SK-N-SH (cell line): ENCODE measurements around the gene LPP. TPM values are rescaled to one million over a fixed set of nuclear protein-coding genes. Genes with fewer than 3 reads are reported as not detected.

Experiments used
- CTCF ChIA-PET: fragments of 300-600, 350-600 bp; formaldehyde crosslinking; extraction: SDS; loops from one replicate; lab custom pipeline; 2021; lab: Yijun Ruan, JAX
- POLR2A ChIA-PET: fragments of 350-600 bp; sonication (Branson Sonifier 250); formaldehyde crosslinking; extraction: SDS; loops from one replicate; lab custom pipeline; 2020; ENCODE audit warnings: antibody characterized with exemption, inconsistent platforms; lab: Yijun Ruan, JAX
- DNase-seq: peaks from one replicate; pipeline ENCODE4 v3.0.0; 2012
- H2AFZ ChIP-seq: fragments of 200-600 bp; sonication (generic); 2 replicates; pipeline ENCODE4 v1.8.1; 2016; ENCODE audit warnings: antibody characterized with exemption, mild to moderate bottlenecking, low read depth
- H3F3A ChIP-seq: fragments of 200-600 bp; sonication (generic); replicated peaks from 2 replicates; pipeline ENCODE3; 2016; ENCODE audit warnings: antibody characterized with exemption, mild to moderate bottlenecking; ENCODE audit not compliant: insufficient read depth
- H3K27ac ChIP-seq, 2 experiments: fragments of 200-500 bp in 1 of 2; fragments of 200-600 bp in 1 of 2; sonication (Bioruptor generic) in 1 of 2; sonication (generic), shearing (Covaris generic) in 1 of 2; 2 replicates each; pipeline versions ENCODE4 v1.5.1 to v1.6.1; 2014 to 2016; ENCODE audit warnings: low read depth in 2 of 2, inconsistent platforms in 1 of 2, low read length in 1 of 2, mild to moderate bottlenecking in 1 of 2, mixed read lengths in 1 of 2
- H3K27me3 ChIP-seq: fragments of 200-600 bp; sonication (generic), shearing (Covaris generic); 2 replicates; pipeline ENCODE4 v1.6.1; 2016; ENCODE audit warnings: mixed run types; ENCODE audit not compliant: insufficient read depth
- H3K36me3 ChIP-seq, 2 experiments: fragments of 200-500 bp in 1 of 2; fragments of 200-600 bp in 1 of 2; sonication (Bioruptor generic) in 1 of 2; sonication (generic) in 1 of 2; replicated peaks in 1 of 2; 2 replicates each; pipeline versions ENCODE3 to v1.5.1; 2014 to 2016; ENCODE audit warnings: low read length in 1 of 2, mild to moderate bottlenecking in 1 of 2; ENCODE audit not compliant: insufficient read depth in 2 of 2, control insufficient read depth in 1 of 2
- H3K4me1 ChIP-seq, 2 experiments: fragments of 200-500 bp in 1 of 2; fragments of 200-600 bp in 1 of 2; sonication (Bioruptor generic) in 1 of 2; sonication (generic), shearing (Covaris generic) in 1 of 2; 2 replicates each; pipeline versions ENCODE4 v1.5.1 to v1.6.1; 2014 to 2016; ENCODE audit warnings: low read depth in 1 of 2, low read length in 1 of 2, mixed run types in 1 of 2; ENCODE audit not compliant: insufficient read depth in 2 of 2, control insufficient read depth in 1 of 2
- H3K4me2 ChIP-seq: fragments of 200-600 bp; sonication (generic), shearing (Covaris generic); 2 replicates; pipeline ENCODE4 v1.6.1; 2017; ENCODE audit warnings: mixed run types
- H3K4me3 ChIP-seq, 2 experiments: fragments of 200-500 bp in 1 of 2; fragments of 200-600 bp in 1 of 2; sonication (Bioruptor generic) in 1 of 2; sonication (generic), shearing (Covaris generic) in 1 of 2; 2 replicates each; pipeline versions ENCODE4 v1.5.1 to v1.8.1; 2014 to 2016; ENCODE audit warnings: low read depth in 2 of 2, inconsistent platforms in 1 of 2, low read length in 1 of 2, mild to moderate bottlenecking in 1 of 2, mixed read lengths in 1 of 2, moderate library complexity in 1 of 2
- H3K79me2 ChIP-seq: fragments of 200-600 bp; sonication (generic); 2 replicates; pipeline ENCODE4 v1.8.1; 2017; ENCODE audit warnings: mild to moderate bottlenecking; ENCODE audit not compliant: insufficient read depth
- H3K9ac ChIP-seq: fragments of 200-600 bp; sonication (generic); 2 replicates; pipeline ENCODE4 v1.6.1; 2017; ENCODE audit warnings: mixed run types
- H3K9me2 ChIP-seq: fragments of 200-600 bp; sonication (generic); 2 replicates; pipeline ENCODE4 v1.6.1; 2017; ENCODE audit warnings: mixed run types
- H3K9me3 ChIP-seq: fragments of 200-600 bp; sonication (generic); 2 replicates; pipeline ENCODE4 v1.6.1; 2017; ENCODE audit warnings: mixed run types, mild to moderate bottlenecking, moderate library complexity
- H4K20me1 ChIP-seq: fragments of 200-600 bp; sonication (generic); 2 replicates; pipeline ENCODE4 v1.6.1; 2017; ENCODE audit warnings: mild to moderate bottlenecking, mixed run types; ENCODE audit not compliant: insufficient read depth
- CHD2 ChIP-seq: fragments of 150-350 bp; IDR thresholded peaks from 2 replicates; pipeline ENCODE4 v1.6.1; 2018; ENCODE audit warnings: low read length; ENCODE audit not compliant: partially characterized antibody
- CTCF ChIP-seq: fragments of 200-600 bp; sonication (generic); IDR thresholded peaks from 2 replicates; pipeline ENCODE4 v1.6.1; 2017; ENCODE audit warnings: antibody characterized with exemption, mild to moderate bottlenecking, moderate library complexity
- ELF1 ChIP-seq: IDR thresholded peaks from 2 replicates; pipeline ENCODE4 v1.4.0; 2012
- EZH2phosphoT487 ChIP-seq: fragments of 200-600 bp; sonication (generic); IDR thresholded peaks from 2 replicates; pipeline ENCODE4 v1.6.1; 2017; ENCODE audit warnings: low read depth, mixed run types, mild to moderate bottlenecking, antibody characterized with exemption, moderate library complexity, borderline replicate concordance
- FOSL2 ChIP-seq: IDR thresholded peaks from 2 replicates; pipeline ENCODE4 v1.4.0; 2012; ENCODE audit warnings: low read depth, mild to moderate bottlenecking, moderate library complexity, borderline replicate concordance
- FOXM1 ChIP-seq: IDR thresholded peaks from 2 replicates; pipeline ENCODE4 v1.4.0; 2012; ENCODE audit warnings: low read depth, mild to moderate bottlenecking
- REST ChIP-seq: IDR thresholded peaks from 2 replicates; pipeline ENCODE4 v1.6.1; 2012; ENCODE audit warnings: mild to moderate bottlenecking, low read depth, low read length, moderate library complexity
- SMC3 ChIP-seq: IDR thresholded peaks from 2 replicates; pipeline ENCODE4 v1.6.1; 2012; ENCODE audit warnings: low read depth, low read length, improper control_type of control experiment
- USF1 ChIP-seq: IDR thresholded peaks from 2 replicates; pipeline ENCODE4 v1.4.0; 2012; ENCODE audit warnings: low read depth, borderline replicate concordance
- USF2 ChIP-seq: fragments of 150-350 bp; IDR thresholded peaks from 2 replicates; pipeline ENCODE4 v1.6.1; 2017; ENCODE audit warnings: antibody characterized with exemption, low read length, low read depth, borderline replicate concordance
- ZBTB33 ChIP-seq: IDR thresholded peaks from 2 replicates; pipeline ENCODE4 v1.4.0; 2012; ENCODE audit warnings: low read depth, borderline replicate concordance
- polyA plus RNA-seq, 3 experiments: library from polyadenylated mRNA; depleted of rRNA; stranded (reverse); fragments of >200 nt; gene quantifications; 2 replicates each; pipeline ENCODE4 v1.2.3, GENCODE V29; 2012

The LPP gene
- polyA plus RNA-seq, 1 of the 3 experiments (the other 2 are of a cell fraction), result 6.6 TPM

- CTCF ChIA-PET, result no interaction called here
- Histone ChIP-seq H3K9me2 (no peaks in the 10 kb centered on the region), H3K4me3 (no peak overlapping the region), H3K4me2 (no peak overlapping the region), H2AFZ (no peak overlapping the region), H3K27me3 (no peaks in the 10 kb centered on the region), H3K4me1 (no peaks in the 10 kb centered on the region; a peak in 2 of 4 replicates), H3K36me3 (peaks cover 0 to 9% of the 10 kb centered on the region in 2 experiments), H3K9ac (no peak overlapping the region), H3K27ac (no peak overlapping the region), H3K9me3 (no peaks in the 10 kb centered on the region), H3K79me2 (peaks cover 25% of the 10 kb centered on the region), H4K20me1 (no peaks in the 10 kb centered on the region), H3F3A (peaks cover 20% of the 10 kb centered on the region)
- DNase-seq, result no peak
- TF ChIP-seq CHD2, result no peak
- no peak for TF ChIP-seq REST
- no peak for TF ChIP-seq ZBTB33
- TF ChIP-seq SMC3, result no peak
- TF ChIP-seq USF1, result no peak
- no peak for TF ChIP-seq CTCF
- TF ChIP-seq EZH2phosphoT487, result no peak
- no peak for TF ChIP-seq ELF1
- TF ChIP-seq FOXM1, result no peak
- TF ChIP-seq FOSL2, result no peak
- no peak for TF ChIP-seq USF2
- POLR2A ChIA-PET, result no interaction called here
Observed at GRCh38 chr3:188602111-188602510, 448.2 kb downstream of the LPP start.
